LNCaP clone FGC (cell line): ENCODE results near the gene ST6GALNAC5.

Source experiments
- DNase-seq: peaks from one replicate; pipeline ENCODE4 v3.0.0-alpha.2; 2011; ENCODE audit warnings: low read depth
- H3K4me3 ChIP-seq: 2 replicates; pipeline ENCODE4 v1.5.1; 2011; ENCODE audit warnings: mild to moderate bottlenecking, low read depth, low read length, control low read depth
- TF ChIP-seq, protein P1 (sequence below): IDR thresholded peaks from 2 replicates; pipeline ENCODE4 v1.5.1; 2012; ENCODE audit warnings: mild to moderate bottlenecking; ENCODE audit not compliant: control insufficient read depth, insufficient read depth; ENCODE audit errors: extremely low read depth

Gene ST6GALNAC5

DNA sequence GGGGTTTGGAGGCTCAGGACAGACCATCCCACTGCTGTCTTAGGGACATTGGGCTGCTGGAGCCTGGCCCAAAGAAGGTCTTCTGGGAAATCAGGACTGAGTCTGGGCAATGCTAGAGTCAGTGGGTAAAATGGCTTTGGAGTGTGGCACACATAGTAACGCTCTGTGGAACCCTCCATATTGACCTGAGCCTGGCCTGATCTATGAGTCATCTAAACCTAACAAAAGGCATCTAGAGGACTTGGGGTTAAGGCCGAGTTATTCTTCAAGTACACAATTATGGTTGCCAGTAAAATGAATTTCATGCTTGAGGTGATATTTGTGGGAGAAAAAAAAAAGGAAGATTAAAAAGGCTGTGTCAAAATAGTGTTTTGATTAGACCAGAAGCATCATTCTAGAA lies 77.7 kb downstream of the ST6GALNAC5 start:
- TF ChIP-seq, protein P1, sequence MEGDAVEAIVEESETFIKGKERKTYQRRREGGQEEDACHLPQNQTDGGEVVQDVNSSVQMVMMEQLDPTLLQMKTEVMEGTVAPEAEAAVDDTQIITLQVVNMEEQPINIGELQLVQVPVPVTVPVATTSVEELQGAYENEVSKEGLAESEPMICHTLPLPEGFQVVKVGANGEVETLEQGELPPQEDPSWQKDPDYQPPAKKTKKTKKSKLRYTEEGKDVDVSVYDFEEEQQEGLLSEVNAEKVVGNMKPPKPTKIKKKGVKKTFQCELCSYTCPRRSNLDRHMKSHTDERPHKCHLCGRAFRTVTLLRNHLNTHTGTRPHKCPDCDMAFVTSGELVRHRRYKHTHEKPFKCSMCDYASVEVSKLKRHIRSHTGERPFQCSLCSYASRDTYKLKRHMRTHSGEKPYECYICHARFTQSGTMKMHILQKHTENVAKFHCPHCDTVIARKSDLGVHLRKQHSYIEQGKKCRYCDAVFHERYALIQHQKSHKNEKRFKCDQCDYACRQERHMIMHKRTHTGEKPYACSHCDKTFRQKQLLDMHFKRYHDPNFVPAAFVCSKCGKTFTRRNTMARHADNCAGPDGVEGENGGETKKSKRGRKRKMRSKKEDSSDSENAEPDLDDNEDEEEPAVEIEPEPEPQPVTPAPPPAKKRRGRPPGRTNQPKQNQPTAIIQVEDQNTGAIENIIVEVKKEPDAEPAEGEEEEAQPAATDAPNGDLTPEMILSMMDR, result no peak
- DNase-seq, result no peak
- no peak overlapping the region for H3K4me3 ChIP-seq

DNA sequence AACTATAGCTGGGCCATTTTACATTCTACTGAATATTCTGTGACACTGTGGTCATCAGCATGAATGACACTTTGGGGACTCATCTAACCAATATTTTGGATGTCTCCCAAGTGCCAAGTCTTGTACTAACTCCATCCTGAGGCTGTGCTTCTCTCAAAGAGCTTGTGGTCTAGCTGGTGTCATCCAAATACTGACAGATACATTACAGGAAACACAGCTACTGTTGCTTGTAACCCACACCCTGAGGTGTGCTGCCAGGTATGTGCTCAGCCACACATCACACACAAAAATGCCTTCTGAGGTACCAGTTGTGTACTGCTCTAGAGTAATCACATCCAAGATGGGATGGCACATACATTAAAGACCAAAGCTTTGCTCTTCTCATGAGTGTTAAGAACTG lies 81.6 kb downstream of the ST6GALNAC5 start:
- no peak for DNase-seq
- TF ChIP-seq, protein P1, result no peak
- H3K4me3 ChIP-seq, result no peak overlapping the region

DNA sequence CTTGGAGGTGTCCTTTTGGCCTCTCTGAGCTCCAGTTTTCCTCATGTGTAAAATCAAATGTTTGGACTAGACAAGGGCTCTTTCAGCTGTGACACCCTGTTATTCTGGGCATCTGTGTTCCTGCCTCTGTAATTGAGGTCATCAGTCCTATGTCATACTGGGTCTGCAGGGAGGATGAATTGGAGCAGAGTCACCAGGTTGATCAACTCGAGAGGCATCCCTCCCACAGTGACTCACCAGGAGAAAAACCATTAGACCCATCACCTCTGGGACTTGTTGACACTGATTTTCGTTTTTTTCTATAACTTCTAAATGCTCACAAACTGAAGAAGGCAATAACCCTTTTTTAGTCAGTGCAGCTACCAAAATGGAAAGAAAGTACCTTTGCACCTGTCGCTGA lies 82.2 kb downstream of the ST6GALNAC5 start:
- TF ChIP-seq, protein P1, result no peak
- no peak for DNase-seq
- no peak overlapping the region for H3K4me3 ChIP-seq

DNA sequence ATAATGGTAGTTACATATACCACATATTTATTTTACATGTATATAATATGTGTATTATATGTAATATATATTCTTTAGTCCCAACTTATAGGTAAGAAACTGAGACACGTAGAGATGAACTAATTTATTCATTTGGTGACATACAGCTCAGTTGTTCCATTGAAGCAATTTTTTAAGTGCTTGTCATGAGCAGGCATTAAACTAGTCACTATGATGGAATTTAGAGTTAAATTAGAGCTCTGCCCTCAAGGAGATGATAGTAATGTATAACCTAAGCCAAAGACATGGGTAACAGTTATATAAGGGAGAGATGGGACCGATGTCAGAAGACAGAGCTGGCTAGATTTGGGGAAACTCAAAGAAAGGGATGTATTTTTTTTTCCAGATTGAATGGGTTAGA lies 83.0 kb downstream of the ST6GALNAC5 start:
- TF ChIP-seq, protein P1, result no peak
- no peak overlapping the region for H3K4me3 ChIP-seq
- no peak for DNase-seq

DNA sequence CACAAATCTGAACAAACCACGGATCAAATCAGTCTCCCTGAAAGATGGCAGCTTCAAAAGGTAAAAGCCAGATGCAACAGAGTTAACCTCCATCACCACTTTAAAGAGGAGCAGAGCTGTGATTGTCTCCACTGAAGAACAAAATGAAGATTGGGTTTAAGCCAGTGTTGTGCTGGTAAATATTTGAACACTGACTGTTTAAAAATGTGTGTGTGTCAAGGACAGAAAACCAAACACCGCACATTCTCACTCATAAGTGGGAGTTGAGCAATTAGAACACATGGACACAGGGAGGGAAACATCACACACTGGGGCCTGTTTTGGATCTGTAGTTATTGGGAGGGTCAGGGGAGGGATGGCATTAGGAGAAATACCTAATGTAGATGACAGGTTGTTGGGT lies 83.9 kb downstream of the ST6GALNAC5 start:
- no peak overlapping the region for H3K4me3 ChIP-seq
- peak; percentile 25 for DNase-seq
- TF ChIP-seq, protein P1, result no peak

DNA sequence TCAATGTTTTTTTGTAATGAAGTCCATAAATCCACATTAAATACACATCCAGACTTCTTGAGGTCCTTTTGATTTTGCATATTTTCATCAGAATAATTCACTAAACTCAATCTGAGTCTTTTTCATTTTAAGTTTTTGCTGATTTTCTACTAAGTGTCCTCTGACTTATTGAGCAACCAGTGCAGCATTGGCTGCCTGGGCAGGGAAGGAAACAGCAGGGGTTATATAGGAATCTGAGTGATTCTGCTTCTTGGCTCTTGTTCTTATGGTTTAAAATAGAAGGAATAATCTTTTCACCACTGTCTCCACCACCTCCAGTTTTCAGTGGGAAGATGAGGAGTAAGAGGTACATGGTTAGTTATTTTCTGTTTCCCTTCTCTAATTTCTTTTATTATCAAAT lies 88.4 kb downstream of the ST6GALNAC5 start:
- no peak overlapping the region for H3K4me3 ChIP-seq
- no peak for DNase-seq
- TF ChIP-seq, protein P1, result no peak

DNA sequence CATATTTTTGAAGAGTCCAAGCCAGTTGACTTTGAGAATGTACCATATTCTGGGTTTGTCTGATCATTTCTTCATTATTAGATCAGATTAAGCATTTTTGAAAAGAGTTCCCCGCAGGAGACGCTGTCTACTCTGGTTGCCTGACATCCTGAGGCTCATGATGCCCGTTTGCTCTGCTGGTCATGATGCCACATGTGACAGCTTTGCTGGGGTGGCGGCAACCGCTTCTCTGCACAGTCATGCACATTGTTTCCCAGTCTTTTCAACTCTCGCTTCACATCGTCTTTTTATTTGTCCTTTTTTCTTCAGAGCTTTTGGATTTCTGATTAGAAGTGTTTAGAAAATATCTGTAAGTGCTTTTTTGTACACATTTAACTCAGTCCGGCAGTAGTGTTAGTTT lies 90.7 kb downstream of the ST6GALNAC5 start:
- TF ChIP-seq, protein P1, result no peak
- no peak for DNase-seq
- no peak overlapping the region for H3K4me3 ChIP-seq
